Spleen (tissue), 11 donors: ENCODE data around the gene GALNT18. TPM values are rescaled to one million over a fixed set of nuclear protein-coding genes. Genes with fewer than 3 reads are reported as not detected.
A peak's percentile ranks its signal among the peaks of the same experiment; 100 is the strongest.

ENCODE experiments used
- DNase-seq: peaks from one replicate; pipeline ENCODE4 v3.0.0-alpha.2; 2020
- H3K27ac ChIP-seq, 8 donors: fragments of 200-600 bp; sonication (generic) in 7 of 8; 1 replicate in 4 of 8; 2 replicates in 4 of 8; pipeline versions ENCODE4 v1.5.0 to v1.8.0; 2016 to 2021; ENCODE audit warnings: inconsistent platforms in 4 of 8, mild to moderate bottlenecking in 4 of 8, moderate library complexity in 1 of 8
- H3K27me3 ChIP-seq, 7 donors: fragments of 200-600 bp; sonication (generic) in 6 of 7; replicated peaks in 1 of 7; 1 replicate in 4 of 7; 2 replicates in 3 of 7; pipeline versions ENCODE4 v1.5.0 to v1.8.0; 2016 to 2021; ENCODE audit warnings: inconsistent platforms in 3 of 7, mild to moderate bottlenecking in 1 of 7
- H3K36me3 ChIP-seq, 6 donors: fragments of 200-600 bp; sonication (generic) in 5 of 6; 1 replicate in 4 of 6; 2 replicates in 2 of 6; pipeline versions ENCODE4 v1.5.0 to v1.8.0; 2016 to 2021; ENCODE audit warnings: inconsistent platforms in 2 of 6
- H3K4me1 ChIP-seq, 6 donors: fragments of 200-600 bp; sonication (generic) in 5 of 6; 1 replicate in 3 of 6; 2 replicates in 3 of 6; pipeline versions ENCODE4 v1.5.0 to v1.8.0; 2016 to 2021; ENCODE audit warnings: inconsistent platforms in 3 of 6
- H3K4me3 ChIP-seq, 8 donors: fragments of 200-600 bp; sonication (generic) in 7 of 8; 1 replicate in 4 of 8; 2 replicates in 4 of 8; pipeline versions ENCODE4 v1.5.0 to v1.8.0; 2016 to 2021; ENCODE audit warnings: inconsistent platforms in 4 of 8, mild to moderate bottlenecking in 4 of 8, moderate library complexity in 2 of 8
- H3K9me3 ChIP-seq, 8 donors: fragments of 200-600 bp; sonication (generic) in 7 of 8; 1 replicate in 4 of 8; 2 replicates in 4 of 8; pipeline versions ENCODE4 v1.5.0 to v1.8.0; 2016 to 2021; ENCODE audit warnings: inconsistent platforms in 4 of 8
- CTCF ChIP-seq, 11 experiments: fragments of 200-600 bp in 7 of 11; fragments of 450-650 bp in 4 of 11; sonication (generic) in 4 of 11; IDR thresholded peaks in 8 of 11; conservative IDR thresholded peaks in 3 of 11; 1 replicate in 7 of 11; 2 replicates in 4 of 11; pipeline versions ENCODE4 v1.4.0 to v1.8.0; 2016 to 2021; ENCODE audit warnings: antibody characterized with exemption in 11 of 11, inconsistent platforms in 4 of 11, mild to moderate bottlenecking in 1 of 11
- POLR2A ChIP-seq, 3 donors: fragments of 450-650 bp; IDR thresholded peaks; one replicate each; pipeline ENCODE4 v1.5.1; 2017; ENCODE audit warnings: antibody characterized with exemption in 3 of 3, mild to moderate bottlenecking in 1 of 3
- POLR2AphosphoS5 ChIP-seq, 3 donors: sonication (generic); formaldehyde crosslinking; IDR thresholded peaks; one replicate each; pipeline ENCODE4 v1.5.1; 2017; ENCODE audit warnings: antibody characterized with exemption in 3 of 3
- WGBS, 5 donors: extraction: QIAGEN DNeasy Blood & Tissue Kit in 3 of 5; methylation state at CpG; one replicate each; pipeline versions ENCODE4 v1.1.5 to v1.1.7; 2013 to 2018; 5-methylcytosine and 5-hydroxymethylcytosine counted together
- intact Hi-C: fragments of 100-400 bp; cut with DNase I; formaldehyde crosslinking; loops from one replicate; pipeline ENCODE4 v1.15.0; 2023; ENCODE audit warnings: low total_unique reads
- polyA plus RNA-seq, 3 donors: library from polyadenylated mRNA; stranded (reverse); fragments of 200-250 nt; gene quantifications; one replicate each; pipeline ENCODE4 v1.2.1, GENCODE V29; 2013
- total RNA-seq, 7 donors: library from RNA; depleted of rRNA in 3 of 7; stranded (reverse); fragments of >200 nt in 3 of 7; fragmentation: NEBNext Ultra II Directional in 4 of 7; extraction: Animal tissue kit (Norgen Biotek cat#: 25700) in 4 of 7; gene quantifications; one replicate each; pipeline versions ENCODE4 v1.1.0 to v1.2.1, GENCODE V29; 2016 to 2021
- donor health status: healthy with polysubstance abuse.
- donor health status: DM: no; HTN: no; CAD: no; lungs with moderate emphysema.
- donor health status: DM: no; HTN: no; CAD: no.
- donor health status: Bipolar disorder and iron deficiency.
- donor health status: healthy.
- donor health status: DM: no; HTN: no; CAD: no.
- donor health status: DM: yes; HTN: yes; CAD: no.

Gene GALNT18
- total and polyA plus RNA-seq, 10 donors, result 0.87 to 6.9 (median 3.9) TPM

- H3K27me3 ChIP-seq, result no peaks in the 10 kb centered on the region
- WGBS, 5 donors, result 73 to 83% (median 79%) methylated on average over 5 to 6 of the region's 6 CpGs
- intact Hi-C loops, result no loop called here
- no peak overlapping the region for H3K27ac ChIP-seq
- H3K9me3 ChIP-seq, result no peaks in the 10 kb centered on the region
- DNase-seq, result no peak
- no peaks in the 10 kb centered on the region for H3K36me3 ChIP-seq
- TF ChIP-seq POLR2AphosphoS5 (IDR thresholded peaks at IDR 0.05) (no peak), POLR2A (IDR thresholded peaks at IDR 0.05) (no peak), CTCF (IDR thresholded peaks at IDR 0.05 in 8 of 11, conservative IDR thresholded peaks at IDR 0.05 in 3 of 11) (no peak)
- no peaks in the 10 kb centered on the region for H3K4me1 ChIP-seq
- H3K4me3 ChIP-seq, result no peak overlapping the region
Measured at GRCh38 chr11:11381471-11382105, 240.2 kb downstream of the GALNT18 start.

- WGBS, 5 donors, result 43 to 73% (median 61%) methylated on average over 3 of the region's 3 CpGs
- TF ChIP-seq POLR2AphosphoS5 (IDR thresholded peaks at IDR 0.05) (peak in 1 of 3 donors; percentile 9), POLR2A (IDR thresholded peaks at IDR 0.05) (no peak)
- no peak overlapping the region for H3K4me3 ChIP-seq
- H3K4me1 ChIP-seq, result no peaks in the 10 kb centered on the region
- H3K9me3 ChIP-seq, result no peaks in the 10 kb centered on the region
- no peak overlapping the region for H3K27ac ChIP-seq
- H3K36me3 ChIP-seq, result no peaks in the 10 kb centered on the region
- DNase-seq, result no peak
- intact Hi-C loops, result no loop called here
- H3K27me3 ChIP-seq, result no peaks in the 10 kb centered on the region
Measured at GRCh38 chr11:11380883-11381282, 240.9 kb downstream of the GALNT18 start.

- Histone ChIP-seq H3K9me3 (no peaks in the 10 kb centered on the region), H3K27me3 (no peaks in the 10 kb centered on the region), H3K4me1 (no peaks in the 10 kb centered on the region), H3K4me3 (no peak overlapping the region), H3K36me3 (no peaks in the 10 kb centered on the region), H3K27ac (no peak overlapping the region)
- intact Hi-C loops, result no loop called here
- no peak for DNase-seq
- TF ChIP-seq POLR2AphosphoS5 (IDR thresholded peaks at IDR 0.05), result no peak
- TF ChIP-seq POLR2A (IDR thresholded peaks at IDR 0.05), result no peak
- 93 to 100% (median 95%) methylated on average over 2 of the region's 2 CpGs for WGBS, 5 donors
Measured at GRCh38 chr11:11380340-11380739, 241.5 kb downstream of the GALNT18 start.

- no peak overlapping the region for H3K27ac ChIP-seq
Measured at GRCh38 chr11:11379661-11380060, 242.1 kb downstream of the GALNT18 start.

More at GRCh38 chr11:11379661-11380060, 242.1 kb downstream of the GALNT18 start:
- Histone ChIP-seq H3K27me3 (no peaks in the 10 kb centered on the region), H3K9me3 (no peaks in the 10 kb centered on the region), H3K4me1 (no peaks in the 10 kb centered on the region), H3K36me3 (no peaks in the 10 kb centered on the region), H3K4me3 (no peak overlapping the region)
- WGBS, 5 donors, result 85 to 94% (median 89%) methylated on average over 3 of the region's 3 CpGs
- intact Hi-C loops, result no loop called here
- no peak for DNase-seq
- TF ChIP-seq POLR2A (IDR thresholded peaks at IDR 0.05) (no peak), CTCF (IDR thresholded peaks at IDR 0.05 in 8 of 11, conservative IDR thresholded peaks at IDR 0.05 in 3 of 11) (no peak), POLR2AphosphoS5 (IDR thresholded peaks at IDR 0.05) (no peak)
